GM21717 (cell line): Measurements from ENCODE around the gene BCL11B.

Experiments
- ATAC-seq: cut with Tn5 transposase; IDR thresholded peaks from one replicate; pipeline ENCODE4 v1.9.1; 2021; ENCODE audit warnings: mild to moderate bottlenecking, moderate library complexity; ENCODE audit not compliant: unreplicated experiment

The BCL11B gene

DNA sequence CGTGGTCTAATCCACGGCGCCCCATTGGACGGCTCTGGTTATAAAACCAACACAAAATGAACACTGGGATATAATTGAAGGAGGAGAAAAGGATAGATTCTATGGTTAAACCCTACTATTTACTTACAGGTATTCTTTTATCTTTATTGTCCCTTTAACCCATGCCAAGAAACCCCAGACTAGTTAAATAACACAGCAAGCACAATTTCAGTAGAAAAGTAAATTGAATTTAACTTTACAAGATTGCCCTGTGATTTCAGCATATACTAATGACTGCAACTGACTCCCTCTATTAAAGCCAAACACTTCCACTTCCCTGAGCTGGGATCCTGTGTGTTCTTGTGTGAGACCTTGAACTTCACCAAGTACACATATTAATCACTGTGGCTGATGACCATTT is 45.3 kb downstream of the BCL11B start:
- ATAC-seq, result no peak

DNA sequence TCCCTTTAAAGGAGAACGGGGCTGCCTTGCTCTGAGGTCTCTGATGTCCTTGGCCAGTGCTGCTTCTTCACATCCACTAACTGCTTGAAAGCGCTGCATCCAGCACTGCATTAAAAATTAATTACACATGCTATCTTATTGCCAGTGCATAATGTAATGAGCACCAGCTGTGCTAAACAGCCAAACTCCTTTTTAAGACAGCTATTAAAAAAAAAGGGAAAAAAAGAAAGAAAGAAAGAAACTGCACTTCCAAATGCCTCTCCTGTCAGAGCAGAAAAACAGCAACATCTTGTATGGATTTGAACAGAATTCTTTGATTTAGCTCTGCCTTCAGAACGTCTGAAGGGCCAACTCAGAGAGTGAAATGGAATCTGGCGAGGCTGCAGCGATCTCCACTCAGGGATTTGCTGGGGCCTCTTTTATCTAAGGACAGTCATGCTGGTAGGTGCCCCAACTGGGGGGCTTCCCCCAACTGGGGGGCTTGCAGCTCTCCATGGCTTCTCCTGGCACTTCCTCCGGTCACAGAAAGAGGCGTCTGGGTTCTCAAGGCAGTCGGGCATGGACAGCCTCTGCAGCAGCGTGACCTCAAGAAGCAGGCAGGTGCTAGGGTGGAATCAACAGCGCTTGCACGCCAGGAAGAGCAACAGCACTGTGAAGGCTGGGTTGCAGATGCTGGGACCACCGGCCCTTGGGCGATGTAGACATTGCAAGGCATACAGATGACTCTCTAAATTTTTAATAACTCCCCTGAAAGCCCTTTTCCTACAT is 46.4 kb downstream of the BCL11B start:
- ATAC-seq, result no peak

DNA sequence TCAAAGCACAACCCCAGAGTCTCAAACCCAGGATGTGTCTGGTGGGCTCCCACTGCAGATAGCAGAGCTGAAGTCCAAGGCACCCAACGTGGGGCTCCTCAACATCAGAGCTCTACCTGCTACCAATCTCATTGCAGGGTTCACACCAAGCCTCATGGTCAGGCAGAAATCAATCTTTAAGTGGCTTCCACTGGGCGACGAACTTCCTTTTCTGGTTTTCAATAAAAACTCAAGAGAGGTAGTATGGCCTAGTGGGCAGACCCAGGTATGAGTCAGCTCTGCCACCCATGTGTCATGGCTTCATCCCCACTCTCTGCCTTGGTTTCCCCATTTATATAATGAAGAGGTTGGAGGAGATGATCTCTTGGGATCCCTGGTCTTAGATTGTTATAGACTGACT is 47.0 kb downstream of the BCL11B start:
- no peak for ATAC-seq

DNA sequence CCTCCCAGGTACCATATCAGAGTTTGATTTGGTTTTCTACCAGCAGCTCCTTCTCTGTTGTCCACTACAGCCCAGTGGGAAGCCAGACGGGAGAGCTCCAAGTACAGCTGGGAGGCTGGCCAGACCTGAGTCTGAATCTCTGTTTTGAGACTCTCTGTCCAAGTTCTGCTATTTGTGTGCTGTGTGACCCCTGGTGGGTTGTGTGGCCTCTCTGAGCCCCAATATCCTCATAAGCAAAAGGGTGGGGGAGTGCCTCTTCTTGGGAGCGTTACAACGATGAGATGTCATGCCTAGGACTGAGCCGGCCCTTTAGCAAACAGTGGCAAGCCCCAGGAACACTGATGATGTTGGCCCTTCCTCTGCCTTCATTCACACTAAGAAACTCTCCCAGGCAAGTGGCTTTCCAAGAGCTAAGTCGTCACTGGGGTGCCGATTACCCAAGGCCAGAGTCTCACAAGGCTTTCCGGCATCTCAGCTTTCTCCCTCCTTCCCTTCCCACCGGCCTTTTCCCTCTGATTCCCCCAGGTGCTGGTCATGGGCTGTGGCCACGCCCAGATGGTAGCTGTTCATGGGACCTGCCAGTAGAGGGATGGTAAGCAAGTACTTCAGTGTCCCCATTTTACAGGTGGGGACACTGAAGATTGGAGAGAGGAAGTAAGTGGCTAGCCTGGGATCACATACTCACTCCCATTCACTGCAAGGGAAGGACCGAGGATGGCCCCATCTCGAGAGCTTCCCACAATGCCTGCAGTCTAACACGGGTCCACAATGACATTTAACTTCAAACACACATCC is 47.7 kb downstream of the BCL11B start:
- no peak for ATAC-seq

DNA sequence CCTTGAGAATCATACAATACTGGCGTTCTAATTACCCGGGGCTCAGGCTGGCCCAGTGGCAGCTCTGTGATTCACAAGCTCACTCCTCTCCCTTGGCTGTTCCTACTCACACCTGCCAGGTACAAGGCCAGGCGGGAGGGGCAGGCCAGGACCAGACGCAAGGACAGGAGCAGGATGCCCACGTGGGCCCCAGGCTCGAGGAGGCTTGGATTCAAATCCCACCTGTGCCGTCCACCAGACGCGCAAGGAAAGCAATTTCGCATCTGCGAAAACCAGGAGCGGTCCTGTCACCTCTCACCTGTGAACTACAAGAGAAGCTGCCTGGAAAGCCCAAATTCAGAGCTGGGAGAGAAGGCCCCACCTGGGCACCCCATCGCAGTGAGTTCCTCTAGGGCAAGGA is 50.6 kb downstream of the BCL11B start:
- no peak for ATAC-seq

DNA sequence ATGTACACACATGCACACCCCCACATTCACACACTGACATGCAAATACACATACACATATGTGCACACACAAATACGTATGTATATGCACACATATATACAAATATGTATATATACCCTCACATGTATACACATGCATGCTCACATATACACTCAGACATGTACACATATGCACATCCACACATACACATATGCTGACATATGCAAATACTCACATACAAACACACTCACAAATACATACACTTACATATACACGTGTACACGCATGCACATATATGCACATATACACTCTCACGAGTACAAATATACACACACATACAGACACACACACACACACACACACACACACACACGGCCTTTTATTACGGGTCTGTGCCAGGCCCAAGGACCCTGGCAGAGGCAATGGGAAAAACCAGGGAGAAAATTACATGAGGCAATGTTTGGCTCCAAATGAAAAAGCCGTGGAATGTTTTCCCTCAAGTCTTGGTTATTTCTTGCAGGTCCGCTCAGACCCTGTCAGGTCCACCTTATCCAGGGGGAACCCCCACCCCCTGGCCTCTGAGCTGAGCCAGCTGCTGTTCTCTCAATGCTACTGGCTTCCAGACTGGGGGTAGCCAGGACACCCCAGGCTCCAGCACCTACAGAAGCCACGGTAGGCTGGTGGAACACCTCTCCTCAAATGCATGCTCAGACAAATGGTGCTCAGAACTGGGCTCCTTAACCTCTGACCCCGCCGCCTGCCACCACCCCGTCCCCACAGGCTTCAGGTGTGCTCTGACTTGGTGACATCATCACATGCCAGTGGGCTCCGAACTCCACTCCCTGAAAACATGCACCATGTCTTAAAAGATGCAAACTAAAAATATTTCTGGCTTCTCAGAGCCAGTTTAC is 54.7 kb downstream of the BCL11B start:
- no peak for ATAC-seq

- ATAC-seq, result no peak
Measured at GRCh38 chr14:99216191-99216590, 55.8 kb downstream of the BCL11B start.

DNA sequence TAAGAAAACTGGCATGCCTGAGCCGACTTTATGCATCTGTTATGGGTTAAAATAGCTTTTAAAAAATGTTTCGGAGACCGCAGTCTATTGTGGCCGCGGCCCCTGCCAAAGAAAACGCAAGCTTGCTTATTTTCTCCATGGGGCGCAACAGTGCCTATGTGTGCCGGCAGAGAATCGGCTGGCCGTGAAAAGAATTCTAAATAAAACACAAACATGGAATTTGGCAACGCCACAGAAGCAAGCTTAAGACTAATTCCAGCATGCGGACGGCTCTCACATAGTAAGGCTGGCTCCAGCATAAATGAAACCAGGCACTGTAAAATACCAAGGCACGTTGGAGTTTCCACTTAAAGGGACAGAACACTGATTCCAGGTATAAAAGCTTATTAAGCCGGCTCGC is 56.7 kb downstream of the BCL11B start:
- ATAC-seq, result no peak

DNA sequence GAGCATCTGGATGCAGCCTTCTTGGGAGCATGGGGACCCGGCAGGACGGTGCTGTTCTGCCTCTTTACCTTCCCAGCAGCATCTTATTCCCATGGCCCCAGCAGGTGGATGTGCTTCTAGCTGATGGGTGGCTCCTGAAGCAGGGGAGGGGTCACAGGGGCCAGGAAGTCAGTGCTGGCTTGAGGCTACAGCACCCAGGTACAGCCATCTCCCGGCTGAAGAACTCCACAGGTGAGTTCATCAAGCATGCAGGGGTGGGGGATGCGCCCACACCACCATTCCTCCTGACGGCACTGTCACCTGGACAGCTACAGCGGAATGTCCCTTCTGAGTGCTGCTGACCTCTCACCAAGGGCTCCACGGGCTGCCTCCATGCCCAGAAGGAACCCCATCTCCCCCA is 57.3 kb downstream of the BCL11B start:
- no peak for ATAC-seq

GRCh38 chr14:99213527-99213971 is 58.4 kb downstream of the BCL11B start:
- no peak for ATAC-seq

DNA sequence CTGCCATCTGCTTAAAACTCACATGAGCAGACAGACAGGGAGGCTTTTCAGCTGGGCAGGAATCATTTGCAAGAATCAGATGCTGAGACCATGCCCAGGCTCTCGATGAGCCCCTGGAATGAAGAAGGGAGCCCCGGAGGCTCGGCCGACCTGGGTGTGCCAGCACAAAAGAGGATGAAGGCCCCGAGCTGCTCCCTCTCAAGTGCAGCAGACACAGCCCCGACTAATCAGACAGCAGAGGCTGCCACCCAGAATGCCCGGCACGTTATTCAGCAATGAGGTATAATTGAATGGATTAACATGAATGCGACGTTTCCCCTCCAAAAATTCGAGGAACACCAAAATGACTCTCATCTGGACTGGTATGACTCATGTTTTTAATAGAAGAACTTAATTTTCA is 58.9 kb downstream of the BCL11B start:
- ATAC-seq, result no peak

DNA sequence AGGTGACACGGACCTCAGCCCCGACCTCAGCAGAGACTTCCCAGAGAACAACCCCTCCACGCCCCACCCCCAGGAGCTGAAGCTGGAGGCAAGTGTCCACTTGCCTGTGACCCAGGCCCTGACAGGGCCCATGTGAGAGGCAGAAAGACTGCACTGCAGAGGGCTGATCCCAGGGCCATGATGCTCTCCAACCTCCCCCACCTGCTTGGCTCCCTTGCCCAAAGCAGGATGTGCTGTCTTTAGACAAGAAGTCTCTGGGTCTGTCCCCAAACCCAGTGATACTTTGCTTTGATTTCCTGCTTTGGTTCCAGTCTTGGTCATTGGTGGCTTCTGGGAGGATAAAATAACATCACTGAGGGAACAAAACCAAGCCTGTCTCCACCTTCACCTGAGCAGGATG is 59.4 kb downstream of the BCL11B start:
- no peak for ATAC-seq

DNA sequence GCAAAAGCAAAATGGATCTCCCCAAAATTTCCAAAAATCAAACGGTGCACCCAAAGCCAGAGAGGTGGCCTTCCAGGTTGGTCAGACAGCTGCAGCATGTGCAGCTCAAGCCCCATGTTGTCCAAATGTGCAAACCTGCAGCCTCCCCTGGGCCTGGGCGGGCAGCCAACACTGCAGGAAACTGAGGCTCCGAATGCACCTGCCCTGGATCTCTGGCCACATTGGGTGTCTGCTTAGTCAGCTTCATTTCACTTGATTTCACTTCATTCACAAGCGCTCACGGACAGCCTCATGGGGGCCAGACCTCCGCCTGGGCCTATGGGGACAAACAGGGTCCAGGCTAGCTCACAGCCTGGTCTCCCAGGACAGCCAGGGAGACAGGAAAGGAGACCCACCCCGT is 59.8 kb downstream of the BCL11B start:
- ATAC-seq, result no peak

DNA sequence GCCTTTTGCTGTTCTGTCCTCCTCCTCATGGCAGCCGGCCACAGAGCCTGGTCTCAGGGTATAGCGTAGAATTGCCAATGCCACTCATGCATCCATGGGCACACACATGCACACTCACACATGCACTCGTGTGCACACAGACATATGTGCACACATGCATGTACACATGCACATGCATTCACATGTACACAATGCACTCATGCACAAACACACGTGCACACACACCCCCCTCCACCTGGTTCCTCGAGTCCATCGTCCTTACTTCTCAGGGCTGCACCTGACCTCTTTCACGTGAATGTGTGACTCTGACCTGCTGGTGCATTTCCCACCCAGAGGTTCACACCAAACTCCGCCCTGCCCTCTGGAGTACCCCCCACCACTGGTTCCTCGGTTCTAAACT is 60.6 kb downstream of the BCL11B start:
- no peak for ATAC-seq

DNA sequence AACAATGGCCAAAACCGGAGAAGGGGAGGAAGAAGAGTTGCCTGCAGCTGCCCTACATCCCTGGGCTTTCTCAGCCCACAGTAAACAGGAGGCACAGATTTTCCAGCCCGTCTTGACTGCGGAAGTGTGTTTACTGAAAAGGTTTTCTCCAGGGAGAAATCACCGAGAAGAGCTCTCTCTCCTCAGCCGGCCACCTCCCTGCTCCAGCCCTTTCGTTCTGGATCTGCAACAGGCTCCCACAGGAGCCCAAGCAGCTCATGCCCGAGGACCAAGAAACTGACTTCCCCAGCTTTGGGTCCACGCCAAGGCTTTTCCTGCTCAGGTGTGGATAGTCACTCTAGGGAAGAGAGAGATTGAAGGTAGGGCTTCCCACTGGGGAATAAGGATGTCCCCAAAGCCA is 61.7 kb downstream of the BCL11B start:
- no peak for ATAC-seq

DNA sequence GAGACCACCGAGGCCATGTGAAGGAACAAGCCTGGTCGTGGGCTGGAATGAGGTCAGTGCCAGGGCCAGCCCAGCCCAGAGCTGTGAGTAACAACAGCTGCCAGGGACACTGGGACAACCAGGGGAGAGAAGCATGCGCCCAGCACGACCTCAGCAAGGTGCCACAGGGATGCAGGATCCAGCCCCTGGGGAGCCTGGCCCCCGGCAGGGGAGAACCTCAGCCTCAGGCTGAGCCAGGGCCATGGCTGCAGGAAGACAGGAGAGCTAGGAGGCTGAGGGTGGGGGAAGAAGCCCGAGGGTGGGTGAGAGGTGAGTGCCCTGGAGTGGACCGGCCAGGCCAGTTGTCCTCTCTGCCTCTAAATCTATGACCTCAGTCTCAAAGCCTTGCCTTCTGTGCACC is 62.6 kb downstream of the BCL11B start:
- ATAC-seq, result no peak

GRCh38 chr14:99208318-99208717 is 63.7 kb downstream of the BCL11B start:
- ATAC-seq, result no peak

DNA sequence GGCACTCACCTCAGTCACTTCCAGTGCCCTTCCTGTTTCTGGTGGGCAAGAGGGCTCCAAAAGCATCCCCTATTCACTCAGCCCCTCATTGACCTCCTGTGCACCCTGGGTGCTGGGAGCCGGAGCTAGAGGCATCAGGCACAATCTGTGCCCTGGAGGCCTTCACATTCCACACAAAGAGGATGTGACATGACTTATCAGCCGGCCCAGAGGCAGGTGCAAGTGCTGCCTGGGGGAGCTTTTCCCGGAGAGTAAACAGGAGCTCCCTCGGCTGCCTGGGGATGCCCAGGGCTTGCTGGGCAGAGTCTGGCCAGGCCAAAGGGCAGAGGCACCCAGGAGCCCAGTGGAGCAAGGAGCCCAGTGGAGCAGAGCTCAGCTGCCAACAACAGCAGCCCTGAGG is 64.5 kb downstream of the BCL11B start:
- ATAC-seq, result no peak

GRCh38 chr14:99206090-99206489 is 65.9 kb downstream of the BCL11B start:
- ATAC-seq, result no peak

- ATAC-seq, result no peak
Measured at GRCh38 chr14:99205086-99205688, 66.8 kb downstream of the BCL11B start.

DNA sequence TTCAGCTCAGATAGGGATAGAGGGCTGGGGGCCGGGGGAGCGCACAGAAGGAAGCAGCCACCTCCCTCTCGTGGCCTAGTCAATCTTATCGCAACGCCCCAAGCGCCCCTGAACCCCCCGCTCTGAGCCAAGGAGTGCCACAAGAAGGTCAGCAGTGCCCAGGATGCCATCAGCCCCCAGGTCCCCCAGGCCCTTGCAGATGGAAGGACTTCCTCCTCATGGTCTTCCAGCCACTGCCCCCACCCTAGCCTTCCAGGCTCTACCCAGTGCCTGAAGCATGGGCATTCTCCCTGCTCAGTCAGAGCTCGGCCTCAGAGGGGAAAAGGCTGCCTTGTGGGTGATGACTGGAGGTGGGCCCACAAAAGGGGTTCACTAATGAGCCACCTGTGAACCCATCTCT is 68.2 kb downstream of the BCL11B start:
- no peak for ATAC-seq
